Measurements from ENCODE around the gene MAP3K10.
"Not testable (repeated sequence)": the region's sequence is repeated elsewhere in the genome, so short reads cannot be mapped to it uniquely, and the experiment has no call there.

The MAP3K10 gene

DNA sequence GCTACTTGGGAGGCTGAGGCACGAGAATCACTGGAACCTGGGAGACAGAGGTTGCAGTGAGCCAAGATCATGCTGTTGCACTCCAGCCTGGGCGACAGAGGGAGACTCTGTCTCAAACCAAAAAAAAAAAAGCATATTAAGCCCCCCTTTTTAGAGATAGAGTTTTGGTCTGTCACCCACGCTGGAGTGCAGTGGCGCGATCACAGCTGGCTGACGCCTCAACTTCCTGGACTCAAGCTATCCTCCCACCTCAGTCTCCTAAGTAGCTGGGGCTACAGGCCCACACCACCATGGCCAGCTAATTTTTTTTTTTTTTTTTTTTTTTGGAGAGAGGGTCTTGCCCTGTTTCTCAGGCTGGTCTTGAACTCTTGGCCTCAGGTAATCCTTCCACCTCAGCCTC is 34.2 kb upstream of the MAP3K10 start:
- POLR2A ChIA-PET = no interaction called here
- CTCF ChIA-PET = interaction anchor here (1.0 to 2.8 kb wide), 5 partner anchors 8 to 30 kb away, joined by 3 to 12 read pairs (median 3); no protein-coding TSS in a partner anchor
- H3K4me3 ChIP-seq (ENCODE audit: low read depth, low read length) = no peak overlapping the region
- TF ChIP-seq, protein P1, sequence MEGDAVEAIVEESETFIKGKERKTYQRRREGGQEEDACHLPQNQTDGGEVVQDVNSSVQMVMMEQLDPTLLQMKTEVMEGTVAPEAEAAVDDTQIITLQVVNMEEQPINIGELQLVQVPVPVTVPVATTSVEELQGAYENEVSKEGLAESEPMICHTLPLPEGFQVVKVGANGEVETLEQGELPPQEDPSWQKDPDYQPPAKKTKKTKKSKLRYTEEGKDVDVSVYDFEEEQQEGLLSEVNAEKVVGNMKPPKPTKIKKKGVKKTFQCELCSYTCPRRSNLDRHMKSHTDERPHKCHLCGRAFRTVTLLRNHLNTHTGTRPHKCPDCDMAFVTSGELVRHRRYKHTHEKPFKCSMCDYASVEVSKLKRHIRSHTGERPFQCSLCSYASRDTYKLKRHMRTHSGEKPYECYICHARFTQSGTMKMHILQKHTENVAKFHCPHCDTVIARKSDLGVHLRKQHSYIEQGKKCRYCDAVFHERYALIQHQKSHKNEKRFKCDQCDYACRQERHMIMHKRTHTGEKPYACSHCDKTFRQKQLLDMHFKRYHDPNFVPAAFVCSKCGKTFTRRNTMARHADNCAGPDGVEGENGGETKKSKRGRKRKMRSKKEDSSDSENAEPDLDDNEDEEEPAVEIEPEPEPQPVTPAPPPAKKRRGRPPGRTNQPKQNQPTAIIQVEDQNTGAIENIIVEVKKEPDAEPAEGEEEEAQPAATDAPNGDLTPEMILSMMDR (IDR thresholded peaks at IDR 0.05; ENCODE audit: insufficient read depth, low read length, missing control alignments) = no peak
- DNase-seq (ENCODE audit: low read depth, low spot score) = no peak

DNA sequence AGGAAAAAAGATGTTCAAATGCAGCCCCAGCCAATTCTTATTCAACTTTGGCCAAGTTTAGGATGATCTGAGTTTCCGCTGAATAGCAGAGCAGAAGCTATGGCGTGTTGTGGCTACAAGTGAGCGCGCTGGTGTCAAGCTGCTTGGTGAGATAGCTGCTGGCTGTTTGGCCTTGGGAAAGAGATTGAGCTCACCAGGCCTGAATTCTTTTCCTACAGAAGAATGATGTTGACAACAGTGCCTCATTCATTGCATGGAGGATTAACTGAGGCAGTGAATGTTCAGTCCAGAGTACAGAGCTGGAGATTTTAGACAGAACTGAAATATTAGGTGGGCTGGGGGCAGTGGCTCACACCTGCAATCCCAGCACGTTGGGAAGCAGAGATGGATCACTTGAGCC is 31.5 kb upstream of the MAP3K10 start:
- TF ChIP-seq, protein P1 (IDR thresholded peaks at IDR 0.05; ENCODE audit: insufficient read depth, low read length, missing control alignments) = no peak
- POLR2A ChIA-PET = no interaction called here
- no peak for DNase-seq (ENCODE audit: low read depth, low spot score)
- H3K4me3 ChIP-seq (ENCODE audit: low read depth, low read length) = no peak overlapping the region
- CTCF ChIA-PET = interaction anchor here (0.6 kb wide), 1 partner anchor 660 kb away, joined by 3 read pairs; no protein-coding TSS in a partner anchor

DNA sequence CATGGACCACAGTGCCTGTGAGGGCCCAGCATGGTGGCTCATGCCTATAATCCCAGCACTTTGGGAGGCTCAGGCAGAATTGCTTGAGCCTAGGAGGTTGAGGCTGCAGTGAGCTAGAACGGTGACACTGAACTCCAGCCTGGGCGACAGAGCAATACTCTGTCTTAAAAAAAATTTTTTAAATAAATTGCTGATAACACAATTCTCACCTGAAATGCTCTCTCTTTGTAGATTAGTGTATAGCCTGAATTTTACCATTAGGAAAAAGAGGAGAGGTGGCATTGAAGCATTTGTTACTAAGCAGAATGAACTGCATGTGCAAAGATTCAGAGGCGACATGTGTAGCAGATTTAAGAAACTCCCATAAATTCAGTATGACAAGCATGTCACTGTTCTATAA is 29.1 kb upstream of the MAP3K10 start:
- TF ChIP-seq, protein P1 (IDR thresholded peaks at IDR 0.05; ENCODE audit: insufficient read depth, low read length, missing control alignments) = no peak
- ChIA-PET POLR2A (no interaction called here), CTCF (interaction anchor here (2.4 kb wide), 1 partner anchor 22 kb away, joined by 11 read pairs; no protein-coding TSS in a partner anchor)
- DNase-seq (ENCODE audit: low read depth, low spot score) = no peak
- no peak overlapping the region for H3K4me3 ChIP-seq (ENCODE audit: low read depth, low read length)

DNA sequence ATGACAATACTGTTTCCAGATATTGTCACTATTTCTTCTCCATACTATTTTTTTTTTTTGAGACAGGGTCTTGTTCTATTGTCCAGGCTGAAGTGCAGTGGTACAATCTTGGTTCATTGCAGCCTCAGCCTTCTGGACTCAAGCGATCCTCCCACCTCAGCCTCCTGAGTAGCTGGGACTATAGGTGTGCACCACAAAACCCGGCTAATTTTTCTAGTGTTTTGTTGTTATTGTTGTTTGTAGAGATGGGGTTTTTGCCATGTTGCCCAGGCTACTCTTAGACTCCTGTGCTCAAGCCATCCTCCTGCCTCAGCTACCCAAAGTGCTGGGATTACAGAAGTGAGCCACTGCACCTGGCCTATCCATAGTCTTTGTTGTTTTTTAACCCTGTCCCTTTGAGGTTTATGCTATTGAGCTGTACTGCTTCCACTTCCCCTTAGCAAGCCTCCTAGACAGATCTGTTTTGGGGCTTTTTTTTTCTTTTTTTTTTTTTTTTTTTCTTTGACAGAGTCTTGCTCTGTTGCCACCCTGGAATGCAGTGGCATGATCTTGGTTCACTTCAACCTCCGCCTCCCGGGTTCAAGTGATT is 27.6 kb upstream of the MAP3K10 start:
- no peak for DNase-seq (ENCODE audit: low read depth, low spot score)
- H3K4me3 ChIP-seq (ENCODE audit: low read depth, low read length) = no peak overlapping the region
- TF ChIP-seq, protein P1 (IDR thresholded peaks at IDR 0.05; ENCODE audit: insufficient read depth, low read length, missing control alignments) = no peak
- POLR2A ChIA-PET = no interaction called here
- CTCF ChIA-PET = interaction anchor here (0.9 to 1.2 kb wide), 3 partner anchors 21 to 24 kb away, joined by 4 read pairs; no protein-coding TSS in a partner anchor

DNA sequence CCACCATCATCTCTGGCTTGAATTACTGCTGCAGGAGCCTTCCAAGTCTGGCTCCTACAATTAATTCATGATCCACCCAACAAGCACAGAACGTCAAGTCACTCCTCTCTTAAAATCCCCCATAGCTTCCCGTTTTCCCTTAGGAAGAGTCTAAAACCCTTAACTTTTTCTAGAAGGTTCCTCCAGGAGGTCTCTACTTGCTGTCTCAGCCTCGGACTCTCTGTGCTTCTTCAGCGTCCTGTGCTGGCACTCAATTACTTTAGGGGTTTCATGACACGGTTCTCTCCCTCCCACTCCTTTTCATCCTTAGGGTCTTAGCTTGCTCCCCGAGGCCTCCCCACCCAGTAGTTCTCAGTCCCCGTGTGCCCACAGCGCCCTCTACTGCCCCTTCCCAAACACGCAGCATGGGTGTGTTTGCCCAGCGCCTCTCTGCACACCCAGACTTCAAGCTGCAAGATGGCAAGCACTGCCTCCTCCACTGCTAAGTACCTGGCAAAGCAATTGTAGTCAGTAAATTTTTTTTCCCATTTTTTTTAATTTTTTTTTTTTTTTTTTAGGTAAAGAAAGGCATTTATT is 25.8 kb upstream of the MAP3K10 start:
- no peak overlapping the region for H3K4me3 ChIP-seq (ENCODE audit: low read depth, low read length)
- no peak for DNase-seq (ENCODE audit: low read depth, low spot score)
- TF ChIP-seq, protein P1 (IDR thresholded peaks at IDR 0.05; ENCODE audit: insufficient read depth, low read length, missing control alignments) = peak; percentile 78
- ChIA-PET CTCF (interaction anchor here (0.6 to 2.7 kb wide), 25 partner anchors 9 to 768 kb away, joined by 3 to 12 read pairs (median 4); no protein-coding TSS in a partner anchor), POLR2A (no interaction called here)

DNA sequence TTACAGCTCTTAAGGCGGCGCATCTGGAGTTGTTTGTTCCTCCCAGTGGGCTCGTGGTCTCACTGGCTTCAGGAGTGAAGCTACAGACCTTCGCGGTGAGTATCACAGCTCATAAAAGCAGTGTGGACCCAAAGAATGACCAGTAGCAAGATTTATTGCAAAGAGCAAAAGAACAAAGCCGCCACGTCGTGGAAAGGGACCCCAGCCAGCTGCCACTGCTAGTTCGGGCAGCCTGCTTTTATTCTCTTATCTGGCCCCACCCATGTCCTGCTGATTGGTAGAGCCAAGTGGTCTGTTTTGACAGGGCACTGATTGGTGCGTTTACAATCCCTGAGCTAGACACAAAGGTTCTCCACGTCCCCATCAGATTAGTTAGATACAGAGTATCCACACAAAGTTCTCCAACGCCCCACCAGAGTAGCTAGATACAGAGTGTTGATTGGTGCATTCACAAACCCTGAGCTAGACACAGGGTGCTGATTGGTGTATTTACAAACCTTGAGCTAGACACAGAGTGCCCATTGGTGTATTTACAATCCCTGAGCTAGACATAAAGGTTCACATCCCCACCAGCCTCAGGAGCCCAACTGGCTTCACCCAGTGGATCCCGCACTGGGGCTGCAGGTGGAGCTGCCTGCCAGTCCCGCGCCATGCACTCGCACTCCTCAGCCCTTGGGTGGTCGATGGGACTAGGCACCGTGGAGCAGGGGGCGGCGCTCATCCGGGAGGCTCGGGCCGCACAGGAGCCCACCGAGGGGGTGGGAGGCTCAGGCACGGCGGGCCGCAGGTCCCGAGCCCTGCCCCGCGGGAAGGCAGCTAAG is 21.5 kb upstream of the MAP3K10 start:
- CTCF ChIA-PET = interaction anchor here (1.3 kb wide), 1 partner anchor 29 kb away, joined by 5 read pairs; no protein-coding TSS in a partner anchor
- DNase-seq (ENCODE audit: low read depth, low spot score); H3K4me3 ChIP-seq (ENCODE audit: low read depth, low read length); POLR2A ChIA-PET: not testable (repeated sequence)

DNA sequence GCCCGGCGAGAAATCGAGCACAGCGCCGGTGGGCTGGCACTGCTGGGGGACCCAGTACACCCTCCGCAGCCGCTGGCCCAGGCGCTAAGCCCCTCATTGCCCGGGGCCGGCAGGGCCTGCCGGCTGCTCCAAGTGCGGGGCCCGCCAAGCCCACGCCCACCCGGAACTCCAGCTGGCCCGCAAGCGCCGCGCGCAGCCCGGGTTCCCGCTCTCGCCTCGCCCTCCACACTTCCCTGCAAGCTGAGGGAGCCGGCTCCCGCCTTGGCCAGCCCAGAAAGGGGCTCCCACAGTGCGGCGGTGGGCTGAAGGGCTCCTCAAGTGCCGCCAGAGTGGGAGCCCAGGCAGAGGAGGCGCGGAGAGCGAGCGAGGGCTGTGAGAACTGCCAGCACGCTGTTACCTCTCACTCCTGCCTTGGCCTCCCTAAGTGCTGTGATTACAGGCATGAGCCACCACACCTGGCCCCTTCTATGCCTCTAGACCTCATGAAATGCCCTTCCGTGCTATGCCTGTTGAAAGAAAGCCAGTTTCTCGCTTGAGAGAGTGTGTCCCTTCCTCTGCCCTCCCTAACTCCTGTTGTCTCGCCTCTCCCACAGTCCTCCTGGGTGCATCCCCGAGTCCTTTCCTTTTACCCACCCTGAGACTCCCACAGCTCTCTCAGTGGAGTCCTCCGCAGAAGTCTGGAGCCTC is 20.8 kb upstream of the MAP3K10 start:
- not testable (repeated sequence) for H3K4me3 ChIP-seq (ENCODE audit: low read depth, low read length); DNase-seq (ENCODE audit: low read depth, low spot score)
- POLR2A ChIA-PET = interaction anchor here (0.5 kb wide), 1 partner anchor 191 kb away, joined by 3 read pairs; no protein-coding TSS in a partner anchor
- CTCF ChIA-PET = interaction anchor here (0.6 to 1.3 kb wide), 2 partner anchors 9 to 30 kb away, joined by 3 to 5 read pairs; no protein-coding TSS in a partner anchor

DNA sequence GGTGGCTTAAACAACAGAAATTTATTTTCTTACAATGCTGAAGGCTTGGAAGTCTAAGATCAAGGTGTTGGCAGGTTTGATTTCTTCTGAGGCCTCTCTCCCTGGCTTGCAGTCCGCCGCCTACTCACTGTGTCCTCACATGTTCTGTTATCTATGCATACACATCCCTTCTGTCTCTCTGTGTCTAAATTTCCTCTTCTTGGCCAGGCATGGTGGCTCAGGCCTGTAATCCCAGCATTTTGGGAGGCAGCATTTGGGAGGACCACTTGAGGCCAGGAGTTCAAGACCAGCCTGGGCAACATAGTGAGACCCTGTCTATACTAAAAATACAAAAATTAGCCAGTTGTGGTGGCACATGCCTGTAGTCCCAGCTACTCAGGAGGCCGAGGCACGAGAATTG is 19.9 kb upstream of the MAP3K10 start:
- DNase-seq (ENCODE audit: low read depth, low spot score); H3K4me3 ChIP-seq (ENCODE audit: low read depth, low read length); POLR2A ChIA-PET: not testable (repeated sequence)
- CTCF ChIA-PET = interaction anchor here (1.4 kb wide), 1 partner anchor 31 kb away, joined by 3 read pairs; no protein-coding TSS in a partner anchor
